ENCODE results near the gene PRR16. TPM values are rescaled to one million over a fixed set of nuclear protein-coding genes. Genes with fewer than 3 reads are reported as not detected.

PRR16 gene
- total RNA-seq, 1 donor from 2014 or later = 0.70 TPM

DNA sequence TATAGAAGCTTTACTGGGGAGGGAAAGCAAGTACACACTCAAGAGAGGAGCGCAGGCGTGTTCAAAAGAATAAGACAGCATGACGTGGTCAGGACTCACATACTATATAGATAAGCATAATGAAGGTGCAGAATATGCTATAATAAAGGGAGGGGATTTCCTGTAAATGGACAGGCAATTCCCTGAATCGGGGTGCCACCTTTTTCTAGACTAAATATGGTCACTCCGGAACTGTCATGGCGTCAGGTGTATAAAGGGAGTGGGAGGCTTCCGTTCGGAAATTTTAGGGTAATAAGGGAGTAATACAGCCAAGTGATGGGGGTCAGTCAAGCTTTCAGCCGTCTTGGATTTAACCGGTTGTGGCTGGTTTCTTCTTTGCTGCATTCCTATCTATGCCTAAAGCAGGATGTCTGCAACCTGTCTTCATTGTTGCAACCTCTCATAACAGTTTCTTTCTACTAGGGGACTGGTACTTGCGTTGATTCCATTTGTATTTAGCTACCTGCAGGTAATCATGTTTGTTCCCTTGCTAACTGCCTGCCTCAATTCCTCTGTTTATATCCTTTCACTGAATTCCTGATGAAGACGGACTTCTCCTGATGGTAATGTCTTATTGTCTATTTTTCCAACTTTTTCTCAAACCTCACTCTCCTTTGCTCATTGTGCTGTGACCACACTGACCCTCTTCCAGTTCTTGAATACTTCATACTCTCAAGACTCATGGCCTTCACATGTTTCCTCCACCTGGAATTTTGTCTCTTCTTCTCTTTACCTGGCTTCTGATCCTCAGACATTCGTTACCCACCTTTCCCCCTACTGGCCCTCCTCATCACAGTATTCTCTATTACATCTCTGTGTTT, 48.9 kb downstream of the PRR16 start:
- no peak for DNase-seq (ENCODE audit: low read depth)

DNA sequence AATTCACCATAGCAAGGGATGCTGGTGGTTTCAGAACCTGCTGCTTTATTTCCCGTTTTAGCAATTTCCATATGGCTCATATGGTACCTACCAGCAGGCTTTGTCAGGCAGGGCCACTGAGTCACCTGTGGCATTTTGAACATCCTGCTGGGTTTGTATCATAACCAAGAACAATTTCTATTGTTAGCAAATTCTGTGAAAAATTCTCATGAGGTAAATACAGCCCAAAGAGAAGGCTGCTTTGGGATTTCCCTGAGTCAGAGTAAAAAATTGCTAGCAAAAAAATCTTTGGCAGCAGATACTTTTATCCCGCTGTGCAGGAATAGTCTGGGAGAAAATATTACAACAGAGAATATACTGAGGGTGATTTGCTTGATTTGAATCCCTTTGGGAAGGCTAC, 52.7 kb downstream of the PRR16 start:
- no peak for DNase-seq (ENCODE audit: low read depth)

DNA sequence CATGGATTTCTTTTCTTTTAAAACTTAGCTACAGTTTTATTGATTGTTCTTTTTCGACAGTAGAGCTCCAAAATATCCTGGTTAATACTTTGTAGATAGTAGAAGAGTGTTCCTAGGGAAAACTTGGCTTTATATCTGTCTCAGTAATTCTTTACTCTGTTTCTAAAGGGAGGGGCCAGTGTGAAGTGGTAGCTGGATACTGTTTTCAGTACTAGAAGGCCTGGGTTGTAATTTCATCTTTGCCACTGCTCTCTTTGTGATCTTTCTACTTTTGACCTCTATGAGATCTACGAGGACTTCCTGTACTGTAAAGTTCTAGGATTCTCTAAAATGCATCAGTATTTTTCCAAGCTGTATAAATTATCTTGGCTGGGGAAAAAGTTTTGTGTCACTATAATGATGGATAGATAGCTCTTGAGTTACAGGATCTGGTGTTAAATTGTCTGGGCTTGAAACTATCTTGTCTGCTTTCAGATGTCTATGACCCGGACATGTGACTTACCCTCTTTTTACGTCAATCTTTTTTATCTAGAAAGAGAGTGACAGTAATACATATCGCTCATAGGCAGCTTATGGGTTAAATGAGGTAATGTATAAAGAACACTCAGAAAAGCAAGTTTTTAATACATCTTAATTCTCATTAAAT, 53.6 kb downstream of the PRR16 start:
- no peak for DNase-seq (ENCODE audit: low read depth)

DNA sequence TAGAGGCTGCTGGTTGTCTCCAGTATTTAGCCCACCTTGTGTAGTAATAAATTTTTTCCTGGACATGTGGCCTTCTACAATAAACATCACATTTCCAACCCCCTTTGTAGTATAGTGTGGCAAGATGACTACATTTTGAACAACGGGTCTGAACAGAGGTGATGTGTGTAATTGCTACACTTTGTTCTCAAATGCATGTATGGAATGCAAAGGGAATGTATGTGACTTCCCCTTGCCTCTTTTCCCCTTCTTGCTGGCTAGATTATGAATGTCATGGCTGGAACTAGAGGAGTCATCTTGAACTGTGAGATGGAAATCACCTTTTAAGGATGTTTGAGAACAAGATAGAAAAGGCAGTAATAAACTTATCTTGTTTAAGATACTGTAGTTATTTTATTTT, 54.5 kb downstream of the PRR16 start:
- no peak for DNase-seq (ENCODE audit: low read depth)

DNA sequence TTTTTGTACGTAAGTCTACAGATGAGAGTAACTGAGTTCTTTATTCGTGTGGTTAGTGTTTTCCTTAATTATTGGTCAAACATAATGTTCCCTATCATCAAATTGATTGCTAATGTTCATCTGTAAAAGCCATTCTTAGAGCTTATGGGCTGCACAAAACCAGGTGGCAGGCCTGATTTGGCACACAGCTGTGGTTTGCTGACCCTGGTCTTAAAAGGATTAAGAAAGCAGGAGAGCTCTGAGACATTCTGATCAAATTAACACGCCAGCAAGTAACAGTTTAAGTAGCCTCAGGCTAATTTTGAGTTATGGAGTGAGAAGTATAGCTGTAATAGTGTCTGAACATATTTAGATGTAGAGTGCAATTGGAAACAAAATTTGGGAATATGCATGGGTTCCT, 63.2 kb downstream of the PRR16 start:
- DNase-seq (ENCODE audit: low read depth) = no peak

DNA sequence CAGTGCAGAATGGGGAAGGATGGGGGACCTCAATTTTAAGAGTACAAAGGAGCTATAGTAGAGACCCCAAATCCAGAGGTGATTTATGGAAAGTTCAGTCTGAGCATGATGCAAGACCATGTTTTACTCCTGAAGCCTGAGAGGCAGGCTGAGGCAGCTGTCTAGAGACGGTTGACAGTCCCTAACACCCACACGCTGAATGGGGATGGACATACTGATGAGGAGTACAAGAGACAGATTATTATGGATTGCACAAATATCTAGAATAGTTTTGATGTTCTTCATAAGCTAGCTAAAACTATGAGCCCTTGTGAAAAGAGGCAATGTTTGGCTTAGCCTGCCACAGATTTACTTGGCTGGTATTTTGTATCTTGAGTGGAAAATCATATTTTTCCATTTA, 64.5 kb downstream of the PRR16 start:
- DNase-seq (ENCODE audit: low read depth) = no peak

DNA sequence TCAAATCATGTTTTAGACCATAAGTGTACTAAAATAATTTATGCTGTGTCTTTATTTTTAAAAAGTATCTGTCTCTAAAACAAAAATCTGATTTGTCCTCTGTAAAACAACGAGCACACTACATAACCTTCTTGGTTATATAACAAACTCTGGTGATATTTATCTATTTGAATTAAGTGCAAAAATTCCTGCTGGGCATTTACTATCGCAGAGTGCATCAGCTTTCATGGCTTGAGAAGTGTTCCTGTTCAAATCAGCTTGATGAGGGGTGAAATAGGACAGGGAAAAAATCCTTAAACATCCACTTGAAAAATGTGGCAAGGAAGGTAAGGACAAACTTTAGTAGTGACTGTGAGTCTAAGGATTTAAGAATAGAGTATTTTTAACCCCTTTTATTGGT, 65.3 kb downstream of the PRR16 start:
- no peak for DNase-seq (ENCODE audit: low read depth)

DNA sequence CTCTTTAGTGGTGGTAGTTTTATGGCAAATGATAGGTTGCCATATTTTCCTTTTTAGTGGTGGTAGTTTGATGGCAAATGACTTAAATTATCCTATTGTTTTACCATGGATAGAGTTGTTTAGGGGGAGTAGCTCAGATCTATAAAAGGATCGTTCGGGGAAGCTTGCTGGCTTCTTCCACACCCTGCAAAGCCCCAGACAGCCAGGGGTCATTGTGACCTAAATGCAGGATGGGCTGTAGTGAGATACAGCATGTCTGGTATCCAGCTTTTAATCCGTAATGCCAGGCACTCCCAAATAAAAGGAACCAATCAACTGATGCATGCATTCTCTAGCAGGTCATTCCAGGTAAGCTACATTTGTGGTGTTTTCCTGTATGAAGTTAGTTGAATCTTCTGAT, 67.1 kb downstream of the PRR16 start:
- DNase-seq (ENCODE audit: low read depth) = no peak

DNA sequence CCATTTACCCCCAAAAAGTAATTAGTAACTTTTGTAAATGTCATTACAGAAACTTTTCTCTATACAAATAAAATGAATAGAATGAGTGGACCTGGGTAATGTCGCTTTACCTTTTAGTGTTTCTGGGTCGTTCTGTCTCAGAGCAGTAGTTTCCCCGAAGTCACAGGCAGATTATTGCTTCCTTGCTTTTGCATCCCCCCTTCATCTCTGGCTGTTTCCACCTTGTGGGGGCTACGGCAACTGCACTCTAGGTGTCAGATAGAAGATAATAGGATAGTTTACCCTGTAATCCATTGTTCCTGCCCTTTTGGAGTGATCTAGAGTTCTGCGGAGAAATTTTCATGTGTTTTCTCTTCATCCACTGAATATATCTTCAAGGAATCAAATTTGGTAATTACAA, 68.7 kb downstream of the PRR16 start:
- DNase-seq (ENCODE audit: low read depth) = no peak

DNA sequence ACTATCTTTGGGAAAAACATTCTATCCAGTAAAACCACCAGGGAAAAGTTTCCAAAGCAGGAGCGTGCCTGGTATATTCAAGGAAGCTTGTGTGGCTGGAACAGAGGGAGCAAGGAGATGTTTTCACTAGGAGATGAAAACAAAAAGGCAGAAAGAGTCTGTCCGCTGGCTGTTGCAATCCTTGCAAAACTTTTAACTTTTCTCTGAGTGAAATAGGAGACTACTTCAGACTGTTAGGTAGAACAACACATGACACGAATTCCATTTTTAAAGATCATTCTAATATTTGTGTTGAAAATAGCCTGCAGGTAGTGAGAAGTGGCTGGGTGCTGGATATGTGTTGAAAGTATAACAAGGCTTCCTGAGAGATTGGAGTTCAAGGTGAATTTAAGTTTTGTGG, 69.5 kb downstream of the PRR16 start:
- DNase-seq (ENCODE audit: low read depth) = no peak

DNA sequence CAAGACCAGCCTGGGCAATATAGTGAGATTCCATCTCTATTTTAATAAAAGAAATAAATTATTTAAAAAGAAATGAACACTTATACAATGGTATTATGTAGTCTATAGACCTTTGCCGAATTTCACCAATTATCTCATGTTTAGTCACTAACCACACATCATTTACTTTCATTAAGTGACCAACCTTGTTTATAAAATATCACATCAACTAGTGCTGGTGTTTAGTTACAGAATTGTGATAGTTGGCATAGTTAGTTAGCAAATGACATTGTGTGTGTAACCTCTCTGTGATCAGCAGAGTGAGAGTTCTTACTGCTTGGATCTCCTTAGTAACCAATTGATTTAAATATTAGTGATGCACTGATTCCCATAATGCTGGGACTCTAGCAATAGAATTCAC, 71.8 kb downstream of the PRR16 start:
- no peak for DNase-seq (ENCODE audit: low read depth)

DNA sequence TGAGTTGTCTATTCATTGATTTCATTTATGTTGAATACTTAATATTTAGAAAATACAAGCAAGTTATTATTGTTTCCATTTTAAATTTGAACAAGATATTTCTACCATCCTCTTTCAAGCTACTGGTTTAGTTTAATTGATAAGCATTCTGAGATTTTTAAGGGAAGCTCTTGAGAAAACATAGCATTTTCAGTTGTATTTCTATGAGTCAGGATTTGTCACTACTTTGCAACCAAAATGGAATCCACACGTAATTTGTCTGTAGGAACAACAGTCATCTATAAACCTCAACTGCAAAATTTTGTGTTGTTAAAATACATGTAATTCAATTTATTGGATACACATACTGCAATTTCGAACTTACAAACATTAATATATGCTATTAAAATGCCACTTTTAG, 74.0 kb downstream of the PRR16 start:
- DNase-seq (ENCODE audit: low read depth) = peak; percentile 14

DNA sequence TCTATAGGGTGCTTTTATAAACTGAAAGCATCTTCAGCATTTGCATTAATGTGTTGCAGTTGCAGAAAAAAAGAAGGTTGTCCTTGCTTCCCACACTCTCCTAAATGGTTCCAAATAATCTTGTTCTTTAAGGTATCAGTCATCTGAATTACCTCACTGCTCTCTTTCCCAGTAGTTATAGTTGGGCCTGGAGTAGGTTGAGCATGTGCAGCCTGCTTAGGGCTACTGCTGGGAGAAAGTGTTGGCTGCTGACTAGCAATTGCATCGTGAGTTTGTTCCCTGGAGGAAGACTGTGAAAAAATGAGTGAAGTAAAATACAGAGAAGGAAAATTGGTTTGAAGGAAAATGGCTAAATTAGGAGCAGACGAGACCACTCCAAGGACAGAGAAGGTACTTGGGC, 74.5 kb downstream of the PRR16 start:
- no peak for DNase-seq (ENCODE audit: low read depth)

DNA sequence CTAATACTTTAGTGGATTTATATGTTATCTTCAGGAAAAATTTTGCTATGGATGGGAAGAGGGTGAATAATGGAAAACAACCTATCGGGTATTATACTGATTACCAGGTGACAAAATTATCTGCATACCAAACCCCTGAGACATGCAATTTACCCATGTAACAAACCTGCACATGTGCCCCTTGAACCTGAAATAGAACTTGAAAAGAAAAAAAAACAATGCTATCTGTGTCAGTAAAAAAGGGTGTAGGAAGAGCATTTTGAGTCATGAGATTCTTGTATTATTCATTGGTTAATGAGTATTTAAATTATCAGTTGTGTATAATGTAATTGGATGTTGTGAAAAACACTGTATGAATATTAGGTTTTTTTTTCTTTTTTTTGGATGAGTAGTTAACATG, 75.4 kb downstream of the PRR16 start:
- peak; percentile 50 for DNase-seq (ENCODE audit: low read depth)

DNA sequence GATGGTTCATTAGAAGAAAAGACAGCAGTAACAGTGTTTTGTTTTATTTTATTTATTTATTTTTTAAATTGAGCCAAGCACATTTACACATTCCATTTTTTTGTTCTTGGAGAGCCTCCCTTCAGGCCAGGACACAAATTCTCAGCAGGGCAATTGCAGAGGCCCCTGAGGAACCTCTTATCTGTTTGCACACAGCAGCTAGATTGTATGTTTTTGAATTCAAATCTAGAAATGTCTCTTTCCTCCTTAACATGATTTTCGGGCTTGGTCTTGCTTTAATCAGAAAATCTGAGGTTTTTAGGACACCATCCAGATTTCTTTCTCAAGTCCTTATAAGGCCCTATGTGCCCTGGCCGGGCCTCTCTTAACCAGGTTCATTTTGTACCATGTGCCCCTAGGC, 76.0 kb downstream of the PRR16 start:
- no peak for DNase-seq (ENCODE audit: low read depth)

DNA sequence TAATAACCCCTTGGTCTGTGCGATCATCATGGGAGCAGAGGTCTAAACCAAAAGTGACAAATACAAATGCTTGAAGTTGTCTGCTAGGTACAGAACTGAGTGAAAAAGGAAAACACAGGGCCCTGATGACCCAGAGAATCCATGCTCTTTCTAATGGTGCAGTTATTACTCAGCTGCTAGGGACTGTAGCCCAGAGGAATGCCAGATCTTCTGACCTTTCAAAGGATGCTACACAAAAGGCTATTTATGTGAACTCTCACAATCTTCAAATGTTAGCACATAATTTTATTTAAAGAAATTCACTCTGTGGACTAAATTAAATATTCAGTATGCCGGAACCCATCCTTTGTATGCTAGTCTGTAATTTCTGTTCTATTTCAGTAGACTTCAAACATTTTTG, 79.9 kb downstream of the PRR16 start:
- no peak for DNase-seq (ENCODE audit: low read depth)

DNA sequence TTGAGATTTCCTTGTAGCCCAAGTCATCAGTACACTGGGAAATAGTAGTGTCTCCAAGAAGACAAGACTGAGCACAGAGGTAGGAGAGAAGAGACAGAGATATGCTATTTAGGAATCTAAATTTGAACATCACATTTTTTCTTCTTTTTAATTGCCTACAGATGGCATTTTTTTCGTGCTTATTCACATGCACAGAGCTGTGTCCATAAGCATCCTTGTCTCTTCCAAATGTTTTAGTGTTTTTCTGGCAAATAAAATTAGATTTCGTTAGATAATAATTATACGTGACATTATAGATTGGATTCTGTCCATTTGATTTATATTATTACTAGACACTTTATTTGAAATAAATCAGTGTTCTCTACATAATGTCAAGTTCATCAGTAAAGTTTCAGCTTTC, 80.9 kb downstream of the PRR16 start:
- no peak for DNase-seq (ENCODE audit: low read depth)

DNA sequence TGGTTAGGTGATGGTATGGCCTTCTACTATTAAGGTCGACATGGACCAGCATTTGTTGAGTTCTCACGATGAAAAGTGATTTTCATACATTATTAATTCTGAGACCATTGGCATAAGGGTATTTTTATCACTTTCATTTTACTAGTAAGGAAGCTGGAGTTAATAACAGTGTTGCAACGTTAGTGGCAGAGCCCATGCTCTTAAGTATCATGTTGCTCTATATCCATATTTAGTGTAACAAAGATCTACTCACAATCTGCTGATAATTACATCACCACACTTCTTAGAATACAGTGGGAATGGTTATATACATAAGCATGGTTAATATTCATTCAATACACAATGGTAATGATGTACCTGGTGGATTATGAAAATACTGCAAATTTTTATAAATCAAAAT, 81.9 kb downstream of the PRR16 start:
- no peak for DNase-seq (ENCODE audit: low read depth)

DNA sequence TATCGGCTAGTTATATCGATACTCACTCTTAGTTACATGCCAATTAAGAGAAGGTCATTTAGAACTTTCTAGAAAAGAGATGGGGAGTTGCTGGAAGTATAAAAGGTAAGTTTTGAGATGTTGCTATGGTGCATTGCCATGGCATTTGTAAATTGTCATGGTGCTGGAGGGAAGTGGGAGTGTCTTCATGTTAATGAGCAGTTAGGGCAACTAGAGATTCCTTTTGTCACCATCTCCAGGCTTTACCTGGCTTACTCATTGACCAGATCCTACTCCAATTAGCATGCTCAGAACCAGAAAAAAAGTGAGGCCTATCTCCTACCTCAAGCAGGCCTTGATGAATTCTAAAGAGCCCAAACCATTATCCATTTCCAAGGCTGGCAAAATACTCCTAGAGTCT, 82.8 kb downstream of the PRR16 start:
- peak; percentile 29 for DNase-seq (ENCODE audit: low read depth)

DNA sequence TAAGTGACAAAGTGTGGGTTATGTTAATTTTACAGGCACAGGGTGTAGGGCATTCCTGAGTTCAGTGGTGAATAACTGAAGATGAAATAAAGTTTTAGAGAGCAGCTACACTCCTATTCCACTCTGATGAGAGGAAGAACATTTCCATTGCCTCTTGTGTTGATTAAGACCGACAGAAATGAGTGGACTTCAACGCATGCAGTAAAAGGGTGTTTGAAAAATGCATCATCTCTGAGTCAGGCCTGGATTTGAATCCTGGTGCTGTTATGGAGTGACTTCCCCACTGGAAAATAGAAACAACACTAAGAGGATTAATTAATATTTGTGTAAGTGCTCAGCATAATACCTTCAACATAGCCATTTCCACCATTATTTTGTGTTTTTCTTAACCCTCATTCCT, 86.3 kb downstream of the PRR16 start:
- no peak for DNase-seq (ENCODE audit: low read depth)

DNA sequence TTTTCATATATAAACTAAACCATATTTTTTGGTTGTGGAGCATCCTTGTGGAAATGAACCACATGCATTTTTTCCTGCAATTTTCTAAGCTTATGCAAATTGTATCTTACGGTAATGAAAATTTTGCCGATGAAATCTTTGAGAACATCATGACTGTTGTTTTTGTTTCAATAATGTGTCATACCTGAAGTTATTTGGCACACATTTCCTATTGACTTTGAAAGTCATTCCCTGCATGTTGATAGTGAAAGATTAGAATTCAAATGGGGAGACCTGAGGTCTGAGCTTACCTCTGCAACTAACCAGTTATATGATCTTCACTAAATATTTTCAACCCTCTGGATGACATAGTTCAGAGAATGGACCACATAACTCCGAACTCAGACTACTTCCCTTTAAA, 88.5 kb downstream of the PRR16 start:
- DNase-seq (ENCODE audit: low read depth) = no peak

DNA sequence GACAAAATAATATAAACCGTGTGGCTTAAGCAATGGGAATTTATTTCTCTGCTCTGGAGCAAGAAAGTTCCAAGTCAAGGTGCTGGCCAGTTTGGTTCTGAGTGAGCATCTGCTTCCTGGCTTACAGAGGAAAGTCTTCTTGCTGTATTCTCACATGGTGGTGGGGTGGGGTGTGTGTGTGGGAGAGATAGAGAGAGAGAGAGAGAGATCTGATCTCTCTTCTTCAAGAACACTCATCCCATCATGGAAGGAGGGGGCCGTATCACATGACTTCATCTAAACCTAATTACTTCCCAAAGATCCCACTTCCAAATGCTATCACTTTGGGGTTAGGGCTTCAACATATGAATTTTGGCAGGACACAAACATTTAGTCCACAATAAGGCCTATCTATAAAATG, 91.2 kb downstream of the PRR16 start:
- no peak for DNase-seq (ENCODE audit: low read depth)

DNA sequence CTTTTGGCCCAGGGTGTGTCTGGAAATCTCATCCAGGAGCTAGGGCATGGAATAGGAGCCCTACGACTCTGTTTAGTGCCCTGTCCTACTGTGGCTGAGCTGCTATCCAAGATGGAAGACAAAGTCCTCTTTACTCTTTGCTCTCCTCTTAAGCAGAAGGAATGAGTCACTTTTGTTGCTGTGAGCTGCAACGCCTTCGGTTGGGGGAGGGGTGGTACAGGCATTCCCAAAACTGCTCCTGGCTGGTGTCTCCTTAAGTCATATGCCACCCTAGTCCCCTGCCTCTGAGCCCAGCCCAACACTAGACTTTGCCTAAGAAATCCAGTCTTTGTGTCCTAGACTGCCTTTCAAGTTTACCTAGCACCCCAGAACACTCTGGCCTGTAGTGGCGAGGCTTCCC, 99.9 kb downstream of the PRR16 start:
- no peak for DNase-seq (ENCODE audit: low read depth)

DNA sequence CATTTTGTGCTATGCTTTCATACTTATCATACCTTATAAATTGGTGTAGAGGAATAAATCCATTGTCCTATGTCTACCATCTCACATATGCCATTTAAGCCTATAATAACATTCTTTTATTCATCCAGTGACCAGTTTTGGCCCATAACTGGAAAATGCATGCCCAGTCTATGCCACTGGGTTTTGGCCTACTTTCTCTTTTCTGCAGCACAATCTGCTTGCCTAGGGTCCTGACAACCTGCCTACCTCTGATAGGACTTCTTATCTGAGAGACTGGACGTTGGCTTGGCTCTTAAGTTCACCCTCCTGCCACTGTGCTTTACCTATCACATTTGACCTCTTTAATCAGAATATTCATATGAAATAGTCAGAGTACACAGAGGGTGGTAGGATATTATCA, 103.0 kb downstream of the PRR16 start:
- no peak for DNase-seq (ENCODE audit: low read depth)
